Glomerular visceral epithelial cell (primary cell): ENCODE results near the gene PCYOX1L.

ENCODE experiments used
- DNase-seq: peaks from one replicate; pipeline ENCODE4 v3.0.0-alpha.2; 2016; ENCODE audit errors: extremely low spot score

The PCYOX1L gene

GRCh38 chr5:149367972-149368645 lies 10.3 kb downstream of the PCYOX1L start:
- no peak for DNase-seq

- no peak for DNase-seq
These were observed 13.0 kb downstream of the PCYOX1L start for GRCh38 chr5:149370878-149371277.

GRCh38 chr5:149371296-149371962 lies 13.6 kb downstream of the PCYOX1L start:
- peak; percentile 71 for DNase-seq

DNA sequence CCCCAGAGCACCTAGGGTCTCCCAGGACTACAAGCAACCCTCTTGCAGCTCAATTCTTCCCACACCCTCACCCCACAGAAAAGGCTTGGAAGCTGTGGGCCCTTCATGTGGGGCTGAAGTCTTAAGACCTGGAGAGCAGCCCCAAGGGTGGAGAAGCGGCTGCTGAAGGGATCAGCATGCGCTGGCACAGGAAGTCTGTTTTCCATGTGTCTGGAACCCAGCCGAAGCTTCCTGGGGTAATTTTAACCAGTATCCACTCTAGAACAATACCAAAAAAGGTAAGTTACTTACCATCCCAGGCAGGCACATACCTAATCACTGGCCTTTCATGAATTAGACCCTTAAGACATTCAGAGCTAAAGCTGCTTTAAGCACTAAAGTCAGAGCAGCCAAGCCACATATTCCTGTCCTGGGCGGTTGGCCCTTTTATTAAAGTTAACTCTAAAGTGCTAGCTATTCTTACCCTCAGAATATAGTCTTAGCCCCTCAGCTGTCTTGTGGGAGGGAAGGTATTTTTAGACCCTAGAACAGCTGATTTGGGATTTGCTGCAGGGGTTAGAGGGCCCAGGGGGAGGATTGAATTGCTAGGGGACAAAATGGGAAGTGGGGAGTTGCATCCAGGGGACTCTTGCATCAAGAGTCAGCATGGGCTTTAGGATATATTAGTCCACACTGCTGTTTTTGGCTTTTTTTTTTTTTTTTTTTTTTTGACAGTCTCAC lies 14.4 kb downstream of the PCYOX1L start:
- DNase-seq = no peak

- DNase-seq = no peak
These were observed 15.1 kb downstream of the PCYOX1L start for GRCh38 chr5:149372932-149373331.

DNA sequence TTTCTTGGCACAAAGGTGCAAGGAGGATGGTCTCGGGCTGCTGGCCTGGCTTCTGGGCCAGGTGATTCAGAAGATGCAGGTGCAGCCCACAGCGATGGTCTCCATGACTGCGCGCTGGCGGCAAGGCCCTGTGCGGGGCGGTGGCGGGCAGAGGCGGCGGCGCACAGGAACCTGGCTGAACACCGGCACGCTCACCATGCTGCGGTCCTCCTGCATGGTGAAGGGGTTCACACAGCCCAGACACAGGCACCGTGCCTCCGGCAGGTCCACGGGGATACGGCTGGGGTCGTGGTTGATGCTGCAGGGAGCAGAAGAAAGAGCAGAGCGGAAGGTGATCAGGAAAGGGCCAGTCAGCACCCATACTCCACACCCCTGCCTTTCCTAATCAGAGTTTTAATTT lies 16.5 kb downstream of the PCYOX1L start:
- no peak for DNase-seq

- DNase-seq = no peak
These were observed 17.0 kb downstream of the PCYOX1L start for GRCh38 chr5:149374801-149375200.

- DNase-seq = no peak
These were observed 17.6 kb downstream of the PCYOX1L start for GRCh38 chr5:149375434-149375833.

DNA sequence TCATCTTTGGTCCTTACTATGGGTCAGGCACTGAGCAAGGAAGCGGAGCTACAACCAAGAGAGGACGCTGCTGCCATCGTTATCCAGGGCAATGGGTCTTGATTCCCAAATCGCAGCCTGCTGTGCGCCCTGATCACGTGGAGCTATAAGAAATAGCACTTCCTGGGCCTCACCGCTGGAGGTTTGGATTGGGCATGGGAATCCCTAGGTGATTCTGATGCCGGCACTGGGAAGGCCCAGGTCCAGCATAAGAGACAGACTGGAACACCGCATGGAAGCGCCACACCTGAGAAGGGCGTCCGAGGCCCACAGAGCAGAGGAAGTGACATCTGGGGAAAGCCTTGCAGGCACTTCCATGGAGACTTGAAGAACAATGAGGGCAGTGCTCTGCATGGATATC lies 18.3 kb downstream of the PCYOX1L start:
- no peak for DNase-seq

GRCh38 chr5:149376711-149377447 lies 19.0 kb downstream of the PCYOX1L start:
- DNase-seq = no peak

- DNase-seq = no peak
These were observed 20.5 kb downstream of the PCYOX1L start for GRCh38 chr5:149378241-149378820.

GRCh38 chr5:149379177-149379761 lies 21.4 kb downstream of the PCYOX1L start, which contains the start of gene IL17B:
Gene IL17B (minus strand): TSS chr5:149379292. CDS start chr5:149379225, 67 bp downstream.
- DNase-seq = no peak

- DNase-seq = no peak
These were observed 22.1 kb downstream of the PCYOX1L start for GRCh38 chr5:149379818-149380374.

DNA sequence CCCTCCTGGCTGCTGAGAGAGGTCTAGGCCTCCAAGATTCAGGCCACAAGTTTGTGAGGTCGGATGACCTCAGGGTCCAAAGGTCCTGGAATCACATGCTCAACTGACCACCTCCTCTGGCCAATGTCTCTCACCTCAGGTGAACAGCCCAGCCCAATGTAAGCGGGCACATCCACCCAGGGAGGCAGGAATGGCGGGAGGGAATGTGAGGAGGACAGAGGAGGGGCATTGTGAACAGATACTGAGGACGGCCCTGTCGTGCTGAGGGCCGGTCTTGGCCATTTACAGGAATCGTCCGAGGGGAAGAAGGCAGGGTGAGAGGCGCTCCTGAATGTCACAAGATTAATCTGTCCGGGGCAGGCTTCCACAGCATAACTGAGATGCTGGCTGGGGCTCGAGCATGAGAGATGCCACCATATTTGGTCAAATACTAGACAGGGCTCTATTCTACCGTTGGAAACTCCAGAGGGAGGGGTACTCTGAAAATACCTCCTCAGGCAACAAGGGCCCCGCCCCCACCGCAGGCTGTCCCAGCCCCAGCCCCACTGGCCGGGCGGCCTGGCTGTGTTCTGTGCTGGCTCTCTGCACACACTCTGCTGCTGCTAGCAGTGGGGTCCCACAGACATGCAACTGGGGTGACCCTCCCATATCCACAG lies 22.7 kb downstream of the PCYOX1L start:
- no peak for DNase-seq

DNA sequence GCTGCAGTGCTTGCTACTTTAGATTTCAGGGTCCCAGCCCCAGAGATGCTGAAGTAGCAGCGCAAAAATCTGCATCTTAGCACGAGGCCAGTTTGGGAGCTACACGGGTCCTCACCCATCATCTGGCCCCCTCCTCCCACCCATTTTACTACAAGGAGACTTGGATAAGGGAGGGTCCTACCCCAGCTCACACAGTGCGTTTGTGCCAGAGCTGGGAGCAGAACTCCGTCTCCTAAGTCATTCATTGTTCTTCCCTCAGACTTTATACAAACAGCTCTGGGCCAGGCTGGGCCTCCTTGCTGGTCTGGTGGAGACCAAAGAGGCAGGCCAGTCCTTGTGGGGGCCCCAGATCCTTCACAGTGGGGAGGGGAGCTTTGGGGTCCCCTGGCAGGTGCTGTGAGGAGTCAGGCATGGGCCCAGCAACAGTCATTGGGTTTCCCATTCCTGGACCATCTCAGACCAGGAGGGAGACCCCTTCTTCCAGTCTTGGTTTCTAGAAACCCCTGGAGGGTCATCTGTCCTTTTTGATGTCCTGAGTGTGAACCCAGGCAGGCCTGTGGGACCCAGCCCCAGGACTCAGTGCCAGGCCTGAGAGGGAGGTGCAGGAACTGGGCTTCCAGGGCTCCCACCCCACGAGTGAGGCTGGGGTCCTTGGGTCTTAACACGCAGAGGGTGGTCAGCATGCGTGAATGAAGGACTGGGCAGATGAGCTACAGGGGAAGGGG lies 23.6 kb downstream of the PCYOX1L start:
- no peak for DNase-seq

DNA sequence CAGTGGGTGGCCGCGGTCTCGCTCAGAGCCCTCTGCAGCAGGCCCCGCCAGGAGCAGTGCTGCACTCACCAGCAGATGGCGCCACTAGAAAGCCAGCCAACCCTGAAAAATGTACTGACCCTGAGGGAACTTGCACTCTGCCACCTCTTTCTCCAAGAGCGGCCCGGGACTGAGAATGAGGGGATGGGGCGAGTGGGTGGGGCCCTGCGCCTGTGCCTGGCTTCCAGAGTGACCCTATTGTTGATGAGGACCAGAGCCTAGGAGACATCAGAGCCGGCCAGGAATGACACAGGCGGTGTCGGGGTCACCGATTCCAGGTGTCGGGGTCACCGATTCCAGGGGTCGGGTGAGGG lies 24.1 kb downstream of the PCYOX1L start:
- DNase-seq = peak; percentile 76

DNA sequence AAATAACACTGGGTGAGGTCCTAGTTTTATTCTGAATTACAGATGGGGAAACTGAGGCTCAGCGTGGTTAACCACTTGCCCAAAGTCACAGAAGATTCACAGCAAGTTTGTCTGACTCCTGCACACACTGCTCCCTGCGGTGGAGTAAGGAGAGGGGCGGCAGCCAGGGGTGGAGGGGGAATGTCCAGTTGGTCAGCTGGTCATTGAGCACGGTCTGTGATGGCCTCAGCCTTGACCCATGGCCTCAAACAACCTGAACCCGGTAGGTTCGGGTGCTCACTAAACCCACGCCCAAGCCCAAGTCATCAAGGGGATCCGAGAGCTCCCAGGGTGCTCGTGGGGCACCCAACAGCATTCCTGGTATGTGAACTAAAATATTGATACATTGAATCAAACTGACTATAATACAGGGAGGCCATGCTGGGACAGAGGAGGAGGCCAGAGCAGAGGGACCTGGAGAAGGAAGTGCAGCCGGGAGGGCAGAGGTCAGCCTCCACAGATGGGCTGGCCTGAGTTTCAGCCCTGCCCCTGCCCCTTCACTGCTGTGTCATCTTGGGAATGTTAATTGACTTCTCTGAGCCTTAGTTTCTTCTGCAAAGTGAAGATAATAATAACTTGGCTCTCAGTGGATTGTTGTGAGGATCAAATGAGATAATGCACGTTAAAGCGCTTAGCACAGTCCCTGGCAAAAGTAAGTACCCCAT lies 24.8 kb downstream of the PCYOX1L start:
- DNase-seq = no peak

DNA sequence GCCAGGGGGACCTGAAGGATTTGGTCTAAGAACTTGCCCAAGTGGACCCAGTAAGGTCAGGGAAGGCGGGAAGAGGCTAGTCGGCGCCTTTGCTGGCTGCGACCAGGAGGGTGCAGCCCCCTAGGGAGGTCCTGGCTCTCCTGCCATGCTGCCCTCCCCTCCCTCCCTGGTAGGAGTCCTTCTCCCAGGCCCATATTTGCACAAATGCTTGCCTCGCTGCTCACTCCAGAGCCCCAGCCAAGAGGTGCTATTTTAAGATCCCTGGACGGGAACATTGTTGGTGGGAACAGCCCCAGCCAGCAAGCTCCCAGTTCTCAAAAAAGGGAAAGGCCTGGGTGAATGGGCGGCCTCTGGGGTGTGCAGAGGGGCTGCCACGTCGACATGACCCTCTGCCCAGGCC lies 25.6 kb downstream of the PCYOX1L start:
- DNase-seq = no peak

DNA sequence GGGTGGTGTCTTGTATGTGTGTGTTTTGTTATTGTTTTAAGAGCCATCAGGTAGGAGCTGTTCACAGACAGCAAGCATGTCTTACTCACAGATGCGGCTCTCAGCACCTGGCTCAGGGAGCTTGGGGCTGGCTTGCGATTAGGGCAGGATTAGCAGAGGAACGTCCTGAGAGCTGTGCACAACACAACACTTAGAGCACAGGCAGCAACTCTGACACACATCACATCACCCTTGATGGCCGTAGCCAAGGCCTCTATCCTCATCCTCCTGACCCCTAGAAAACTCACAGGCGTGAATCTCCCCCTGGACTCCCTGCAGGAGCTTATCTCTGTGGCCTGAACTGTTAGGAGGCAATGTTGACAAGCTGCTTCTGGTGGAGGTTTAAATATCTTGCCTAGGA lies 28.3 kb downstream of the PCYOX1L start:
- no peak for DNase-seq
